ENCODE results near the gene CWC25.
A peak's percentile ranks its signal among the peaks of the same experiment; 100 is the strongest.

- TF ChIP-seq MTF1 (CRISPR knock-in tag; IDR thresholded peaks at IDR 0.05; ENCODE audit: borderline replicate concordance) (no peak), RAD21 (CRISPR knock-in tag; conservative IDR thresholded peaks at IDR 0.05 in 1 of 2, IDR thresholded peaks at IDR 0.05 in 1 of 2) (no peak), EP300 (IDR thresholded peaks at IDR 0.05; ENCODE audit: low read length) (peak; percentile 91), MAFF (IDR thresholded peaks at IDR 0.05; ENCODE audit: low read length) (peak; percentile 69), NCOA1 (IDR thresholded peaks at IDR 0.05; ENCODE audit: low read depth) (no peak), POLR2A (conservative IDR thresholded peaks at IDR 0.05) (peak; percentile 96), ZNF436 (CRISPR knock-in tag; IDR thresholded peaks at IDR 0.05) (no peak)
- TF ChIP-seq, protein P1, sequence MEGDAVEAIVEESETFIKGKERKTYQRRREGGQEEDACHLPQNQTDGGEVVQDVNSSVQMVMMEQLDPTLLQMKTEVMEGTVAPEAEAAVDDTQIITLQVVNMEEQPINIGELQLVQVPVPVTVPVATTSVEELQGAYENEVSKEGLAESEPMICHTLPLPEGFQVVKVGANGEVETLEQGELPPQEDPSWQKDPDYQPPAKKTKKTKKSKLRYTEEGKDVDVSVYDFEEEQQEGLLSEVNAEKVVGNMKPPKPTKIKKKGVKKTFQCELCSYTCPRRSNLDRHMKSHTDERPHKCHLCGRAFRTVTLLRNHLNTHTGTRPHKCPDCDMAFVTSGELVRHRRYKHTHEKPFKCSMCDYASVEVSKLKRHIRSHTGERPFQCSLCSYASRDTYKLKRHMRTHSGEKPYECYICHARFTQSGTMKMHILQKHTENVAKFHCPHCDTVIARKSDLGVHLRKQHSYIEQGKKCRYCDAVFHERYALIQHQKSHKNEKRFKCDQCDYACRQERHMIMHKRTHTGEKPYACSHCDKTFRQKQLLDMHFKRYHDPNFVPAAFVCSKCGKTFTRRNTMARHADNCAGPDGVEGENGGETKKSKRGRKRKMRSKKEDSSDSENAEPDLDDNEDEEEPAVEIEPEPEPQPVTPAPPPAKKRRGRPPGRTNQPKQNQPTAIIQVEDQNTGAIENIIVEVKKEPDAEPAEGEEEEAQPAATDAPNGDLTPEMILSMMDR (IDR thresholded peaks at IDR 0.05 in 2 of 3, conservative IDR thresholded peaks at IDR 0.05 in 1 of 3; ENCODE audit: insufficient read depth in 2 of 3, low read depth in 1 of 3, low read length in 3 of 3) = 0 out of 6 replicates have a peak, but pooled peaks of 1 of the 3 experiments have one; percentile 10
- TF ChIP-seq, protein P2, sequence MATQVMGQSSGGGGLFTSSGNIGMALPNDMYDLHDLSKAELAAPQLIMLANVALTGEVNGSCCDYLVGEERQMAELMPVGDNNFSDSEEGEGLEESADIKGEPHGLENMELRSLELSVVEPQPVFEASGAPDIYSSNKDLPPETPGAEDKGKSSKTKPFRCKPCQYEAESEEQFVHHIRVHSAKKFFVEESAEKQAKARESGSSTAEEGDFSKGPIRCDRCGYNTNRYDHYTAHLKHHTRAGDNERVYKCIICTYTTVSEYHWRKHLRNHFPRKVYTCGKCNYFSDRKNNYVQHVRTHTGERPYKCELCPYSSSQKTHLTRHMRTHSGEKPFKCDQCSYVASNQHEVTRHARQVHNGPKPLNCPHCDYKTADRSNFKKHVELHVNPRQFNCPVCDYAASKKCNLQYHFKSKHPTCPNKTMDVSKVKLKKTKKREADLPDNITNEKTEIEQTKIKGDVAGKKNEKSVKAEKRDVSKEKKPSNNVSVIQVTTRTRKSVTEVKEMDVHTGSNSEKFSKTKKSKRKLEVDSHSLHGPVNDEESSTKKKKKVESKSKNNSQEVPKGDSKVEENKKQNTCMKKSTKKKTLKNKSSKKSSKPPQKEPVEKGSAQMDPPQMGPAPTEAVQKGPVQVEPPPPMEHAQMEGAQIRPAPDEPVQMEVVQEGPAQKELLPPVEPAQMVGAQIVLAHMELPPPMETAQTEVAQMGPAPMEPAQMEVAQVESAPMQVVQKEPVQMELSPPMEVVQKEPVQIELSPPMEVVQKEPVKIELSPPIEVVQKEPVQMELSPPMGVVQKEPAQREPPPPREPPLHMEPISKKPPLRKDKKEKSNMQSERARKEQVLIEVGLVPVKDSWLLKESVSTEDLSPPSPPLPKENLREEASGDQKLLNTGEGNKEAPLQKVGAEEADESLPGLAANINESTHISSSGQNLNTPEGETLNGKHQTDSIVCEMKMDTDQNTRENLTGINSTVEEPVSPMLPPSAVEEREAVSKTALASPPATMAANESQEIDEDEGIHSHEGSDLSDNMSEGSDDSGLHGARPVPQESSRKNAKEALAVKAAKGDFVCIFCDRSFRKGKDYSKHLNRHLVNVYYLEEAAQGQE (IDR thresholded peaks at IDR 0.05; ENCODE audit: borderline replicate concordance) = no peak
- TF ChIP-seq, protein P2 (CRISPR knock-in tag; IDR thresholded peaks at IDR 0.05; ENCODE audit: low read depth) = no peak
Measured at GRCh38 chr17:38824899-38825761, at the start of gene CWC25.

Data from K562 (cell line).